Neuron (in vitro differentiated cells): ENCODE measurements around the gene PTPRN2.
"Not testable (repeated sequence)": the region's sequence is repeated elsewhere in the genome, so short reads cannot be mapped to it uniquely, and the experiment has no call there.

Experiments used
- H2AFZ ChIP-seq: one replicate; pipeline ENCODE4 v1.6.1; 2013; ENCODE audit warnings: low read depth, mild to moderate bottlenecking, inconsistent platforms, low read length, moderate library complexity
- H3K27me3 ChIP-seq: one replicate; pipeline ENCODE4 v1.6.1; 2013; ENCODE audit warnings: low read length; ENCODE audit not compliant: insufficient read depth
- H3K36me3 ChIP-seq: one replicate; pipeline ENCODE4 v1.6.1; 2013; ENCODE audit warnings: low read length; ENCODE audit not compliant: insufficient read depth
- H3K4me1 ChIP-seq: one replicate; pipeline ENCODE4 v1.6.1; 2013; ENCODE audit warnings: low read length; ENCODE audit not compliant: insufficient read depth
- H3K4me3 ChIP-seq: 2 replicates; pipeline ENCODE4 v1.5.1; 2013; ENCODE audit warnings: mild to moderate bottlenecking, low read length, moderate library complexity
- H3K9me3 ChIP-seq: one replicate; pipeline ENCODE4 v1.6.1; 2013; ENCODE audit warnings: low read length

Gene PTPRN2

GRCh38 chr7:158348039-158348438 lies 239.6 kb downstream of the PTPRN2 start:
- peaks cover 25% of the 10 kb centered on the region for H3K27me3 ChIP-seq
- not testable (repeated sequence) for H3K4me3 ChIP-seq, H3K4me1 ChIP-seq, H3K9me3 ChIP-seq, H2AFZ ChIP-seq, H3K36me3 ChIP-seq

DNA sequence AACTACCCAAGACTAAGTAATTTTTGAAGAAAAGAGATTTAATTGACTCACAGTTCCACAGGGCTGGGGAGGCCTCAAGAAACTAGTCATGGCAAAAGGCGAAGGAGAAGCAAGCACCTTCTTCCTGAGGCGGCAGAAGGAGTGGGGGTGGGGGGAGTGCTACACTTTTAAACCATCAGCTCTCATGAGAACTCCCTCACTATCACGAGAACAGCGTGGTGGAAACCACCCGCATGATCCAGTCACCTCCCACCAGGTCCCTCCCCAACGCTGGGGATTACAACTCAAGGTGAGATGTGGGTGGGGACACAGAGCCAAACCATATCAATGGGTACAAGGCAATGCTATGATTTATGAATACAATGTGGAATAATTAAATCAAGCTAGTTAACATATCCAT lies 241.9 kb downstream of the PTPRN2 start:
- H3K4me1 ChIP-seq, result no peaks in the 10 kb centered on the region
- no peaks in the 10 kb centered on the region for H3K36me3 ChIP-seq
- no peak overlapping the region for H2AFZ ChIP-seq
- no peak overlapping the region for H3K4me3 ChIP-seq
- H3K9me3 ChIP-seq, result no peaks in the 10 kb centered on the region
- peaks cover 10% of the 10 kb centered on the region for H3K27me3 ChIP-seq

- H3K4me1 ChIP-seq, result no peaks in the 10 kb centered on the region
- H3K9me3 ChIP-seq, result no peaks in the 10 kb centered on the region
- H2AFZ ChIP-seq, result no peak overlapping the region
- peaks cover 2% of the 10 kb centered on the region for H3K27me3 ChIP-seq
- no peak overlapping the region for H3K4me3 ChIP-seq
- H3K36me3 ChIP-seq, result no peaks in the 10 kb centered on the region
Measured at GRCh38 chr7:158344706-158345300, 242.8 kb downstream of the PTPRN2 start.

DNA sequence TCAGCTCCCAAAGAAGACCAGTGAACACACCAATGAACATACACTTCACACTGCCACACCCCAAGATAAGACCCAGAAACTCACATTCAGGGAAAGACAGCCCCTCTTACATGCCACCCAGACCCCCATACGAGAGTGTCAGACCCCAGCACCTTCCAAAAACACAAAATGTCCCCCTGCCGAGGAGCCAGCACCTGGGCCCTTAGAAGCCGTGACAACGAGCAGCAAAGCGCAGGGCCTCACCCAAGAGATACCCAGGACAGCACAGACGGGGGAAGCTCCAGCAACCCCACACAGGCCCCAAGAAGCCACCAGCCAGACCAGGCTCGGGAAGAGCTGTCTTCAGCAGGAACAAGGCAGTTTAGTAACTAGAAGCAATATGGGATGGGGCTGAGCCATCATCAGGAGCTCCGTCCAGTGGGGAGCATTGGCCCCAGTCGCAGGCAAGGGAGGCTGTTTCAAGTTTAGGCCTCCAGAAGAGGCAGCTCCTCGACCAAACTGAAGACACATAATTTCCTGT lies 243.6 kb downstream of the PTPRN2 start:
- Histone ChIP-seq H2AFZ (no peak overlapping the region), H3K9me3 (no peaks in the 10 kb centered on the region), H3K4me1 (no peaks in the 10 kb centered on the region), H3K36me3 (no peaks in the 10 kb centered on the region), H3K27me3 (no peaks in the 10 kb centered on the region), H3K4me3 (no peak overlapping the region)

DNA sequence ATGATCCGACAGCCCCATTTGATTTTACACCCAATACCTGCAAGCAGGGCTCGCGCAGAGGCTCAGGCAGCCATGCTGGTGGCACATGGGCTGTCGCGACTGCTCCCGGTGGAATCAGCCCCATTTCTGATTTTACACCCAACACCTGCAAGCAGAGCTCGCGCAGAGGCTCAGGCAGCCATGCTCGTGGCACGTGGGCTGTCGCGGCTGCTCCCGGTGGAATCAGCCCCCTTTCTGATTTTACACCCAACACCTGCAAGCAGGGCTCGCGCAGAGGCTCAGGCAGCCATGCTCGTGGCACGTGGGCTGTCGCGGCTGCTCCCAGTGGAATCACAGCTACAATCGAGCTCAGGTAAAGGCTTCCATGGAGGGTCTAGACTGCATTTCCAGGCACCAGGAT lies 244.1 kb downstream of the PTPRN2 start:
- Histone ChIP-seq H3K27me3 (no peaks in the 10 kb centered on the region), H2AFZ (no peak overlapping the region), H3K4me3 (no peak overlapping the region), H3K4me1 (no peaks in the 10 kb centered on the region), H3K36me3 (no peaks in the 10 kb centered on the region), H3K9me3 (no peaks in the 10 kb centered on the region)

DNA sequence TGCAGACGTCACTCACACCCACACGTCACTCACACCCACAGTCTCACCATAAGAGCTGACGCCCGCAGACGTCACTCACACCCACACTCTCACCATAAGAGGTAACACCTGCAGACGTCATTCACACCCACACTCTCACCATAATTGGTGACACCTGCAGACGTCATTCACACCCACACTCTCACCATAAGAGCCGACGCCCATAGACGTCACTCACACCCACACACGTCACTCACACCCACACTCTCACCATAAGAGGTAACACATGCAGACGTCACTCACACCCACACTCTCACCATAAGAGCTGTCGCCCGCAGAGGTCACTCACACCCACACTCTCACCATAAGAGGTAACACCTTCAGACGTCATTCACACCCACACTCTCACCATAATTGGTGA lies 246.5 kb downstream of the PTPRN2 start:
- H3K9me3 ChIP-seq, H2AFZ ChIP-seq, H3K27me3 ChIP-seq, H3K4me1 ChIP-seq, H3K4me3 ChIP-seq, H3K36me3 ChIP-seq: not testable (repeated sequence)

DNA sequence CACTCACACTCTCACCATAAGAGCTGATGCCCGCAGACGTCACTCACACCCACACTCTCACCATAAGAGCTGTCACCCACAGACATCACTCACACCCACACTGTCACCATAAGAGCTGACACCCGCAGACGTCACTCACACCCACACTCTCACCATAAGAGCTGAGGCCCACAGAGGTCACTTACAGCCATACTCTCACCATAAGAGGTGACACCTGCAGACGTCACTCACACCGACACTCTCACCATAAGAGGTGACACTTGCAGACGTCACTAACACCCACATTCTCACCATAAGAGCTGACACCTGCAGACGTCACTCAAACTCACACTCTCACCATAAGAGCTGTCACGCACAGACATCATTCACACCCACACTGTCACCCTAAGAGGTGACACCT lies 250.7 kb downstream of the PTPRN2 start:
- H3K4me3 ChIP-seq, H3K9me3 ChIP-seq, H3K4me1 ChIP-seq, H3K36me3 ChIP-seq, H2AFZ ChIP-seq, H3K27me3 ChIP-seq: not testable (repeated sequence)

- H3K4me3 ChIP-seq, H3K36me3 ChIP-seq: not testable (repeated sequence)
Measured at GRCh38 chr7:158332516-158332915, 255.1 kb downstream of the PTPRN2 start.

DNA sequence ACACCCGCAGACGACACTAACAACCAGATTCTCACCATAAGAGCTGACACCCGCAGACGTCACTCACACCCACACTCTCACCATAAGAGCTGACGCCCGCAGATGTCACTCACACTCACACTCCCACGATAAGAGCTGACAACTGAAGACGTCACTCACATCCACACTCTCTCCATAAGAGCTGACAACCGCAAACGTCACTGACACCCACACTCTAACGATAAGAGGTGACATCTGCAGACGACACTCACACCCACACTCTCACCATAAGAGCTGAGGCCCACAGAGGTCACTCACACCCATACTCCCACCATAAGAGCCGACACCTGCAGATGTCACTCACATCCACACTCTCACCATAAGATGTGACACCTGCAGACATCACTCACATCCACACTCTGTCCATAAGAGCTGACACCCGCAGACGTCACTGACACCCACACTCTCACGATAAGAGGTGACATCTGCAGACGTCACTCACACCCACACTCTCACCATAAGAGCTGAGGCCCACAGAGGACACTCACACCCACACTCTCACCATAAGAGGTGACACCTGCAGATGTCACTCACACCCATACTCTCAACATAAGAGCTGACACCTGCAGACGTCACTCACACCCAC lies 255.7 kb downstream of the PTPRN2 start:
- not testable (repeated sequence) for H3K4me3 ChIP-seq, H3K36me3 ChIP-seq, H2AFZ ChIP-seq, H3K9me3 ChIP-seq, H3K27me3 ChIP-seq
- peaks cover 11% of the 10 kb centered on the region for H3K4me1 ChIP-seq

More at GRCh38 chr7:158332516-158332915, 255.1 kb downstream of the PTPRN2 start:
- not testable (repeated sequence) for H2AFZ ChIP-seq, H3K27me3 ChIP-seq, H3K9me3 ChIP-seq
- peaks cover 10% of the 10 kb centered on the region for H3K4me1 ChIP-seq

GRCh38 chr7:158329686-158330085 lies 257.9 kb downstream of the PTPRN2 start:
- H3K36me3 ChIP-seq, result no peaks in the 10 kb centered on the region
- no peaks in the 10 kb centered on the region for H3K9me3 ChIP-seq
- H3K27me3 ChIP-seq, result no peaks in the 10 kb centered on the region
- H3K4me3 ChIP-seq, result no peak overlapping the region
- H2AFZ ChIP-seq, result no peak overlapping the region
- peaks cover 20% of the 10 kb centered on the region for H3K4me1 ChIP-seq

GRCh38 chr7:158329014-158329610 lies 258.5 kb downstream of the PTPRN2 start:
- Histone ChIP-seq H3K4me3 (no peak overlapping the region), H3K4me1 (peaks cover 20% of the 10 kb centered on the region), H3K9me3 (no peaks in the 10 kb centered on the region), H3K27me3 (no peaks in the 10 kb centered on the region), H2AFZ (no peak overlapping the region), H3K36me3 (no peaks in the 10 kb centered on the region)

DNA sequence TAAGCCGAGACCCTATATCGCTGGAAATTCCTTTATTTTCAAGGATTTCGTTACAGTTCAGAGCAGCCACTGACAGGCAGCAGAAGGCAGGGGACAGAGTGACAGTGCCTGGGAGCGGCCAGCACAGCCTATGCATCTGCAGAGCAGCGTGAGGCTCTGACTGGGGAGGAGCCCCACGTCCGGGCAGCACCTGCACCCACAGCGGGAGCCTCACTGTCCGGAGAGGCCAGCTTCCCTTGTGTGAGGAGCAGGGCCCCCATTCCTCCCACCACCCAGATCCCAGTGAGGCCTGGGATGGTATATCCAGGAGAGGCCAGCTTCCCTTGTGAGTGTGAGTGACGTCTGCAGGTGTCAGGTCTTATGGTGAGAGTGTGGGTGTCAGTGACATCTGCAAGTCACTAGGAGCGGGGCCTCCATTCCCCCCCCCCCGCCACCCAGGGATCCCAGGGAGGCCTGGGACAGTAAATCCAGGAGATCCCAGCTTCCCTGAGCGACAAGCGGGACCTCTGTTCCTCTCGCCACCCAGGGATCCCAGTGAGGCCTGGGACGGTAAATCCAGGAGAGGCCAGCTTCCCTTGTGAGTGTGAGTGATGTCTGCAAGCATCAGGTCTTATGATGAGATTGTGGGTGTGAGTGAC lies 259.1 kb downstream of the PTPRN2 start:
- Histone ChIP-seq H3K9me3 (no peaks in the 10 kb centered on the region), H3K27me3 (no peaks in the 10 kb centered on the region), H3K4me3 (no peak overlapping the region), H3K36me3 (no peaks in the 10 kb centered on the region), H3K4me1 (peaks cover 20% of the 10 kb centered on the region), H2AFZ (no peak overlapping the region)

GRCh38 chr7:158327571-158328180 lies 259.9 kb downstream of the PTPRN2 start:
- Histone ChIP-seq H3K4me3 (no peak overlapping the region), H3K27me3 (no peaks in the 10 kb centered on the region), H3K4me1 (peaks cover 20% of the 10 kb centered on the region), H3K36me3 (no peaks in the 10 kb centered on the region), H3K9me3 (no peaks in the 10 kb centered on the region), H2AFZ (no peak overlapping the region)
